OCI-LY1 (cell line): ENCODE results near the gene DIP2A.

Experiments used
- H2AFZ ChIP-seq: fragments of 200-600 bp; sonication (generic), shearing (Covaris generic); 2 replicates; pipeline ENCODE4 v1.6.0; 2014; ENCODE audit warnings: antibody characterized with exemption, mild to moderate bottlenecking, low read length
- H3F3A ChIP-seq: fragments of 200-600 bp; sonication (generic), shearing (Covaris generic); 2 replicates; pipeline ENCODE4 v1.6.0; 2014; ENCODE audit warnings: mild to moderate bottlenecking, antibody characterized with exemption, low read length, moderate library complexity; ENCODE audit not compliant: insufficient read depth
- H3K27ac ChIP-seq: fragments of 200-600 bp; sonication (generic); 2 replicates; pipeline ENCODE4 v1.5.1; 2014; ENCODE audit warnings: low read length, mixed run types, mild to moderate bottlenecking, low read depth; ENCODE audit not compliant: poor library complexity, severe bottlenecking
- H3K27me3 ChIP-seq: fragments of 200-600 bp; sonication (generic); 2 replicates; pipeline ENCODE4 v1.6.0; 2014; ENCODE audit warnings: antibody characterized with exemption, mild to moderate bottlenecking, low read length, moderate library complexity; ENCODE audit not compliant: insufficient read depth
- H3K36me3 ChIP-seq: fragments of 200-600 bp; sonication (generic); 2 replicates; pipeline ENCODE4 v1.6.1; 2014; ENCODE audit warnings: mild to moderate bottlenecking, antibody characterized with exemption, low read length, moderate library complexity, mixed read lengths; ENCODE audit not compliant: insufficient read depth
- H3K4me1 ChIP-seq: fragments of 200-600 bp; sonication (generic); 2 replicates; pipeline ENCODE4 v1.5.1; 2014; ENCODE audit warnings: mild to moderate bottlenecking, low read length, moderate library complexity; ENCODE audit not compliant: insufficient read depth, severe bottlenecking
- H3K4me2 ChIP-seq: fragments of 200-600 bp; sonication (generic), shearing (Covaris generic); 2 replicates; pipeline ENCODE4 v1.6.1; 2014; ENCODE audit warnings: low read length
- H3K4me3 ChIP-seq: fragments of 200-600 bp; sonication (generic); 2 replicates; pipeline ENCODE4 v1.5.1; 2014; ENCODE audit warnings: low read length, low read depth, mild to moderate bottlenecking, mixed read lengths; ENCODE audit not compliant: poor library complexity, severe bottlenecking
- H3K79me2 ChIP-seq: fragments of 200-600 bp; shearing (Covaris generic); 2 replicates; pipeline ENCODE4 v1.6.1; 2016; ENCODE audit warnings: mixed run types, low read length, mixed read lengths; ENCODE audit not compliant: insufficient read depth
- H3K9ac ChIP-seq: fragments of 200-600 bp; sonication (generic), shearing (Covaris generic); 2 replicates; pipeline ENCODE4 v1.6.1; 2014; ENCODE audit warnings: mild to moderate bottlenecking, low read length, mixed read lengths
- H3K9me2 ChIP-seq: fragments of 200-600 bp; sonication (generic), shearing (Covaris generic); 2 replicates; pipeline ENCODE4 v1.6.1; 2014; ENCODE audit warnings: low read depth, mild to moderate bottlenecking, low read length, mixed read lengths
- H3K9me3 ChIP-seq: fragments of 200-600 bp; shearing (Covaris generic); 2 replicates; pipeline ENCODE4 v1.6.1; 2014; ENCODE audit warnings: low read length, mixed read lengths
- H4K20me1 ChIP-seq: fragments of 200-600 bp; sonication (generic), shearing (Covaris generic); 2 replicates; pipeline ENCODE4 v1.6.0; 2016; ENCODE audit warnings: mild to moderate bottlenecking, low read length; ENCODE audit not compliant: insufficient read depth
- EZH2 ChIP-seq: fragments of 200-600 bp; sonication (generic), shearing (Covaris generic); IDR thresholded peaks from 2 replicates; pipeline ENCODE4 v1.8.0; 2017; ENCODE audit warnings: borderline replicate concordance, mixed run types, mild to moderate bottlenecking, antibody characterized with exemption, low read length, moderate library complexity, mixed read lengths
- TF ChIP-seq, protein P1 (sequence below): fragments of 200-600 bp; sonication (generic), shearing (Covaris generic); IDR thresholded peaks from 2 replicates; pipeline ENCODE4 v1.5.1; 2017; ENCODE audit warnings: mild to moderate bottlenecking, antibody characterized with exemption, low read length, moderate library complexity, mixed read lengths

DIP2A gene

DNA sequence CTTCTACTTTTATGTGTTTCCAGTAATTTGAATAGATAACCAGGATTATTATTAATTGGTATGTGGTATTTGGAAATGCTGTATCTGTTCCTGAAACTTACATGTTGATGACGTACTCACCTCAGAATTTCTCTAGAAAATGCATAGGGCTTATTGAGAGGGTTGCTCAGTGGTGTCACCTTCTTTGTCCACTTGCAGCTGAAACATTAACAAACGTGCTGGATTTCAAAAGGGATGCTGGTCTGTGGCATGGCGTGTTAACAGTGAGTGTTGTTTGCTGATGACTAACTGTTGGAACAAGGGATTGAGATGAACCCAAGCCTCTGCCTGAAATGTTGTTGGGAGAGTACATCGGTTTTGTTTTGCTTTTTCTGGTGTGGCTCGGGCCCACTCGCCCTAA is 78.3 kb downstream of the DIP2A start:
- no peak overlapping the region for H3K9ac ChIP-seq
- no peaks in the 10 kb centered on the region for H3K9me3 ChIP-seq
- no peaks in the 10 kb centered on the region for H3K9me2 ChIP-seq
- TF ChIP-seq EZH2 = no peak
- TF ChIP-seq, protein P1, sequence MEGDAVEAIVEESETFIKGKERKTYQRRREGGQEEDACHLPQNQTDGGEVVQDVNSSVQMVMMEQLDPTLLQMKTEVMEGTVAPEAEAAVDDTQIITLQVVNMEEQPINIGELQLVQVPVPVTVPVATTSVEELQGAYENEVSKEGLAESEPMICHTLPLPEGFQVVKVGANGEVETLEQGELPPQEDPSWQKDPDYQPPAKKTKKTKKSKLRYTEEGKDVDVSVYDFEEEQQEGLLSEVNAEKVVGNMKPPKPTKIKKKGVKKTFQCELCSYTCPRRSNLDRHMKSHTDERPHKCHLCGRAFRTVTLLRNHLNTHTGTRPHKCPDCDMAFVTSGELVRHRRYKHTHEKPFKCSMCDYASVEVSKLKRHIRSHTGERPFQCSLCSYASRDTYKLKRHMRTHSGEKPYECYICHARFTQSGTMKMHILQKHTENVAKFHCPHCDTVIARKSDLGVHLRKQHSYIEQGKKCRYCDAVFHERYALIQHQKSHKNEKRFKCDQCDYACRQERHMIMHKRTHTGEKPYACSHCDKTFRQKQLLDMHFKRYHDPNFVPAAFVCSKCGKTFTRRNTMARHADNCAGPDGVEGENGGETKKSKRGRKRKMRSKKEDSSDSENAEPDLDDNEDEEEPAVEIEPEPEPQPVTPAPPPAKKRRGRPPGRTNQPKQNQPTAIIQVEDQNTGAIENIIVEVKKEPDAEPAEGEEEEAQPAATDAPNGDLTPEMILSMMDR = no peak
- H3K79me2 ChIP-seq = no peaks in the 10 kb centered on the region
- no peak overlapping the region for H3K4me3 ChIP-seq
- H3K27me3 ChIP-seq = no peaks in the 10 kb centered on the region
- H3K27ac ChIP-seq = no peak overlapping the region
- H4K20me1 ChIP-seq = no peaks in the 10 kb centered on the region
- H3K4me1 ChIP-seq = no peaks in the 10 kb centered on the region
- no peak overlapping the region for H2AFZ ChIP-seq
- no peak overlapping the region for H3K4me2 ChIP-seq
- H3K36me3 ChIP-seq = peaks cover 55% of the 10 kb centered on the region
- no peaks in the 10 kb centered on the region; the same call in 1 of the 2 replicates for H3F3A ChIP-seq

DNA sequence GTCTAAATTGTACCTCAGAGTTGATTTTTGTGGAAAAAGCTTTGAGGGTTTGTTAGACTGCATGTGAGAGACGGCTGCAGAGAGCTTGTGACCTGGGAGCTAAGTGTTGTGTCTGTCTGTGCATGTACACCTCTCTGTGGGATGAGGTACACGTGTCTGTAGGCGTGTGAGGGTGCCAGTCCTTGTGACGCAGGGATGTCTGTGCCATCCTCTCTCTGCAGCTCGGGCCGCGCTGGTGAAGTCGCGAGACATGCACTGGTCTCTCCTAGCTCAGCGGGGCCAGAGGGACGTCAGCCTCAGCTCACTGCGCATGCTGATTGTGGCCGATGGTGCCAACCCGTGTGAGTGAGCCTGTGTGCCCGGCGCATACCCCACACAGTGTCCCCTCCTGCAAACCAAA is 79.6 kb downstream of the DIP2A start:
- Histone ChIP-seq H3K9me2 (no peaks in the 10 kb centered on the region), H3K27ac (no peak overlapping the region), H3F3A (no peaks in the 10 kb centered on the region), H3K27me3 (no peaks in the 10 kb centered on the region), H4K20me1 (no peaks in the 10 kb centered on the region), H3K36me3 (peaks cover 65% of the 10 kb centered on the region), H2AFZ (no peak overlapping the region), H3K9me3 (no peaks in the 10 kb centered on the region), H3K4me1 (no peaks in the 10 kb centered on the region), H3K79me2 (no peaks in the 10 kb centered on the region), H3K9ac (no peak overlapping the region), H3K4me2 (no peak overlapping the region), H3K4me3 (no peak overlapping the region)
- no peak for TF ChIP-seq EZH2
- TF ChIP-seq, protein P1 = no peak

DNA sequence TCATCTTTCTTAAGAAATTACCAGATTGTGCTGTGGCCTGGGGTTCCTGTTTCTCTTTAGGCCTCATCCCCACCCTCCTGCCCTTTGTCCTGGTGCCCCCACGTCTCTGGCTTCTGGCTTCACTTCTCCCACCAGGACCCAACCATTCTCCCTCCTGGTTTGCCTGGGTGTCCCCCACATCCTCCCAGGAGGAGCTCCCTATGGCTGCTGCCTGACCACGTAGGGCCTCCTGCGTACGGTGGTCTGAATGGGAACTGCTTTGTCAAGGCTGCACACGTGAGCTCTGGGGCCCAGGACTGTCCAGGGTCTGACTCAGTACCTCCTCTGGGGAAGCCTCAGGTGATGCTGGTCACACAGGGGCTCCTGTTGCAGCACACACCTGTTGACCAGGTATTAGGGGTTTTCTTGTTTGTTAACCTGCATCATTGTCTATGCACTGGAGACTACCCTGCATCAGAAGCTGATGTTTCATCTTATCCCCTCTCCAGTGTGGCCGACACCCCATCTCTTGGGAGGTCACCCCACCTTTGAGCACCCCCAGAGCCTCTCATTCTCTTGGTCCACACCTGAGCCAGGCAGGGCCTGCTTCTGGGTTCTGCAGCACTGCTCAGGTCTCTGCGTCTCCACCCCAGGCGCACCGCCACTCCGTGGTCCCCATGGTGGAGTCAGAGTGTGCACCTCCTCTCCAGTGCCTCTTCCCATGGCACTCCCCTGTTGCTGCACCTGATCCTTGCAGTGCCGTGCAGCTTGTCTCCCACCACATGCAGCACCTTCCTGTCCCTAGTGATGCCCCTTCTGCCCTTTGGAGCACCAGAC is 80.4 kb downstream of the DIP2A start:
- Histone ChIP-seq H3K9ac (no peak overlapping the region), H3K27ac (no peak overlapping the region), H3K4me3 (no peak overlapping the region), H3K4me1 (no peaks in the 10 kb centered on the region), H3K4me2 (no peak overlapping the region), H3K9me2 (no peaks in the 10 kb centered on the region), H2AFZ (no peak overlapping the region), H4K20me1 (no peaks in the 10 kb centered on the region), H3K27me3 (no peaks in the 10 kb centered on the region), H3F3A (no peaks in the 10 kb centered on the region), H3K36me3 (peaks cover 59% of the 10 kb centered on the region), H3K79me2 (no peaks in the 10 kb centered on the region), H3K9me3 (no peaks in the 10 kb centered on the region)
- no peak for TF ChIP-seq EZH2
- TF ChIP-seq, protein P1 = no peak
